Stomach (tissue), 9 donors: Measurements from ENCODE around the gene PPP1R15A. TPM values are rescaled to one million over a fixed set of nuclear protein-coding genes. Genes with fewer than 3 reads are reported as not detected.

Source experiments
- DNase-seq, 2 donors: peaks; one replicate each; pipeline versions ENCODE4 v3.0.0 to v3.0.0-alpha.2; 2013 to 2019
- H3K27ac ChIP-seq, 5 donors: fragments of 200-600 bp in 4 of 5; sonication (generic) in 4 of 5; one replicate each; pipeline ENCODE4 v1.5.1; 2013 to 2019; ENCODE audit warnings: mild to moderate bottlenecking in 1 of 5, moderate library complexity in 1 of 5
- H3K27me3 ChIP-seq, 3 donors: fragments of 200-600 bp; sonication (generic); one replicate each; pipeline ENCODE4 v1.5.1; 2017 to 2019; ENCODE audit warnings: mixed run types in 1 of 3
- H3K36me3 ChIP-seq, 4 donors: fragments of 200-600 bp; sonication (generic); 1 replicate in 3 of 4; 2 replicates in 1 of 4; pipeline ENCODE4 v1.5.1; 2016 to 2019
- H3K4me1 ChIP-seq, 4 donors: fragments of 200-600 bp; sonication (generic); one replicate each; pipeline ENCODE4 v1.5.1; 2016 to 2019
- H3K4me3 ChIP-seq, 4 donors: fragments of 200-600 bp; sonication (generic) in 3 of 4; one replicate each; pipeline ENCODE4 v1.5.1; 2016 to 2019; ENCODE audit warnings: mild to moderate bottlenecking in 1 of 4
- H3K9me3 ChIP-seq, 4 donors: fragments of 200-600 bp; sonication (generic); one replicate each; pipeline ENCODE4 v1.5.1; 2016 to 2019
- EP300 ChIP-seq: sonication (generic); formaldehyde crosslinking; IDR thresholded peaks from one replicate; pipeline ENCODE4 v1.6.1; 2017; ENCODE audit warnings: antibody characterized with exemption
- POLR2A ChIP-seq, 4 donors: fragments of 450-650 bp; IDR thresholded peaks; one replicate each; pipeline ENCODE4 v1.6.1; 2016; ENCODE audit warnings: antibody characterized with exemption in 4 of 4, control low read depth in 2 of 4, mild to moderate bottlenecking in 1 of 4, moderate library complexity in 1 of 4
- POLR2AphosphoS5 ChIP-seq, 3 donors: sonication (generic); formaldehyde crosslinking; IDR thresholded peaks; one replicate each; pipeline ENCODE4 v1.6.1; 2016; ENCODE audit warnings: antibody characterized with exemption in 3 of 3
- WGBS, 5 donors: extraction: QIAGEN DNeasy Blood & Tissue Kit in 3 of 5; methylation state at CpG; one replicate each; pipeline versions ENCODE4 v1.1.5 to v1.1.7; 2013 to 2018; 5-methylcytosine and 5-hydroxymethylcytosine counted together
- intact Hi-C: fragments of 100-400 bp; cut with DNase I; formaldehyde crosslinking; loops from one replicate; pipeline ENCODE4 v1.15.1; 2023; ENCODE audit warnings: low total_unique reads
- polyA plus RNA-seq, 3 donors: library from polyadenylated mRNA; stranded (reverse); fragments of 200-250 nt; gene quantifications; one replicate each; pipeline ENCODE4 v1.2.3, GENCODE V29; 2013
- total RNA-seq, 5 donors: library from RNA; depleted of rRNA; stranded (reverse); fragments of >200 nt; gene quantifications; one replicate each; pipeline versions ENCODE4 v1.1.0 to v1.2.3, GENCODE V29; 2014 to 2016
- TF ChIP-seq, protein P1 (sequence below), 7 experiments: fragments of 450-650 bp in 4 of 7; fragments of 200-600 bp in 3 of 7; sonication (generic) in 3 of 7; IDR thresholded peaks; one replicate each; pipeline ENCODE4 v1.5.1; 2016 to 2019; ENCODE audit warnings: antibody characterized with exemption in 7 of 7, control low read depth in 2 of 7, mild to moderate bottlenecking in 1 of 7
- donor health status: healthy with polysubstance abuse.
- donor health status: Bipolar disorder and iron deficiency.
- donor health status: healthy.

Gene PPP1R15A
- total and polyA plus RNA-seq, 8 donors, result 14.6 to 107 (median 36.1) TPM

DNA sequence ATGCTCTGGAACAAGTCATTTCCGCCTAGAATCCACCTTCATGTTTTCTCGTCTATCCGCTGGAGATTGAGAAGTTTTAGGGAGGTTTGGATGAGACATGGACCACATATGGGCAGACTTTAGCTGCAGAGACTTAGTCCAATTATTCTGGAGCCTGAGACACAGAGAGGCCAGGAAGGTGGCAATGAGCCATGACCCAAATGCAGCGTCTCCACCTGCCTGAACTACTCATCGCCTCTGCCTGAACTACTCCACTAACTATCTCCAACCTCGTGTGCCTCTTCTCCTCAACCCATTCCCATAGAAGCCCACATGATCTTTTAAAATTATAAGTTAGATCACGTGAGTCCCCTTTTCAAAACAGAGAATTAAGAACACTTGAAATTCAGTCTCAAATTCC is 9.4 kb upstream of the PPP1R15A start:
- Histone ChIP-seq H3K4me3 (no peak overlapping the region), H3K36me3 (peaks cover 4 to 40% (median 15%) of the 10 kb centered on the region in 4 donors), H3K9me3 (no peaks in the 10 kb centered on the region), H3K27ac (no peak overlapping the region), H3K4me1 (peaks cover 9 to 21% (median 15%) of the 10 kb centered on the region in 4 donors), H3K27me3 (no peaks in the 10 kb centered on the region)
- intact Hi-C loops, result no loop called here
- WGBS, 5 donors, result 79 to 86% (median 85%) methylated on average over 7 of the region's 7 CpGs
- TF ChIP-seq EP300, result no peak
- TF ChIP-seq POLR2AphosphoS5 (IDR thresholded peaks at IDR 0.05), result no peak
- TF ChIP-seq, protein P1, sequence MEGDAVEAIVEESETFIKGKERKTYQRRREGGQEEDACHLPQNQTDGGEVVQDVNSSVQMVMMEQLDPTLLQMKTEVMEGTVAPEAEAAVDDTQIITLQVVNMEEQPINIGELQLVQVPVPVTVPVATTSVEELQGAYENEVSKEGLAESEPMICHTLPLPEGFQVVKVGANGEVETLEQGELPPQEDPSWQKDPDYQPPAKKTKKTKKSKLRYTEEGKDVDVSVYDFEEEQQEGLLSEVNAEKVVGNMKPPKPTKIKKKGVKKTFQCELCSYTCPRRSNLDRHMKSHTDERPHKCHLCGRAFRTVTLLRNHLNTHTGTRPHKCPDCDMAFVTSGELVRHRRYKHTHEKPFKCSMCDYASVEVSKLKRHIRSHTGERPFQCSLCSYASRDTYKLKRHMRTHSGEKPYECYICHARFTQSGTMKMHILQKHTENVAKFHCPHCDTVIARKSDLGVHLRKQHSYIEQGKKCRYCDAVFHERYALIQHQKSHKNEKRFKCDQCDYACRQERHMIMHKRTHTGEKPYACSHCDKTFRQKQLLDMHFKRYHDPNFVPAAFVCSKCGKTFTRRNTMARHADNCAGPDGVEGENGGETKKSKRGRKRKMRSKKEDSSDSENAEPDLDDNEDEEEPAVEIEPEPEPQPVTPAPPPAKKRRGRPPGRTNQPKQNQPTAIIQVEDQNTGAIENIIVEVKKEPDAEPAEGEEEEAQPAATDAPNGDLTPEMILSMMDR (IDR thresholded peaks at IDR 0.05), result no peak
- TF ChIP-seq POLR2A (IDR thresholded peaks at IDR 0.05), result no peak
- no peak for DNase-seq

DNA sequence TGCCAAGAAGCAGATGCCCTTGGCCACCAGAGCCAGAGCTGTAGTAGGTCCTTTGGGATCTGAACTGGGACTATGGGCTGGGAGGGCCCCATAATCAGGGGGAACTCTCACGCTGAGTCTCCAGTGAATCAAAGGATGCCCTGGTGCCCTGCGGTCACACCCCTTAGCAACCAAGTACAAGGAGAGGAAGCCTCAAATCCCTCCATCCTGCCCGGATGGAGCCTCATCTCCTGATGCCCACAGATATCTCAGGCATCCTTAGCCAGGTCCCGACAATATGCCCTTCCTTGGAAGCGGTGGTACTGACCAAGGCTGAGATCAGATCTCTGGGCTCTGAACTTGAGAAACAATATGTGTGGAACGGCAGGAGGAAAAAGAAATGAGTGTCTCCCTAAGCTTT is 5.5 kb upstream of the PPP1R15A start:
- Histone ChIP-seq H3K36me3 (peaks cover 0 to 12% (median 0%) of the 10 kb centered on the region in 4 donors), H3K9me3 (no peaks in the 10 kb centered on the region), H3K4me3 (peak overlapping the region in 1 of 4 donors; percentile 47), H3K4me1 (peaks cover 20 to 36% (median 26%) of the 10 kb centered on the region in 4 donors), H3K27ac (peak overlapping the region in 4 of 5 donors; percentile 81 to 89 (median 84)), H3K27me3 (no peaks in the 10 kb centered on the region)
- TF ChIP-seq POLR2A (IDR thresholded peaks at IDR 0.05), result no peak
- TF ChIP-seq EP300, result no peak
- TF ChIP-seq POLR2AphosphoS5 (IDR thresholded peaks at IDR 0.05), result no peak
- TF ChIP-seq, protein P1 (IDR thresholded peaks at IDR 0.05), result no peak
- peak in 1 of 2 donors; percentile 26 for DNase-seq
- WGBS, 5 donors, result 64 to 78% (median 65%) methylated on average over 4 to 6 of the region's 6 CpGs
- intact Hi-C loops, result no loop called here

DNA sequence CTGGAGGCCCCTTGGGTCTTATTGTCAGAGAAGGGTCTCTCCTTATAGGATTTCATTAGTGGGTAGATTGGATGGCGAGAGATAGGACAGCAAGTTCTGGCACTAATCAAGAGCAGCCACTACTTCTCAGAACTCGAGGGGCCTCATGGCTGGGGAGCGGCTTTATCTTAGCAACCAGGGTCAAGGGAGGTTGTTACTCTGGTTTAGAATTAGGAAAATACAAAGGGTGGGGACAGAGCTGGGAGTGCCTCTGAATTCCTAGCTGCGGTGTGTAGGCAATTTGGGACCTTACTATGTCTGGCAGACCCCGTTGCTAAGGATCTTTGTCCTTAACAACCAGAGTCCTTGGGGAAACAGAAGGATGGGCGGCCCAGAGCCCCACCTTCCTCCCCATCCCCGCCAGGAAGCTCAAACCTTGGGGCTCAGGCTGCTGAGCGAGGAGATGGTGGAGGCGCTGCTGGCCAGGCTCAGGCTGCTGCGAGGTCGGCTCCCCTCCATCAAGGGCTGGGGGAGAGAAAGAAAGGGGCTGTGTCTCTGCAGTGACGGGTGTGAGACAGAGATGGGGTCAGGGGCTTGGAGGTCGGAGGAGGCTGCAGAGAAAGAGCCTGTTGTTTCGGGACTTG is 5.0 kb upstream of the PPP1R15A start:
- WGBS, 5 donors, result 27 to 46% (median 45%) methylated on average over 9 to 14 of the region's 14 CpGs
- TF ChIP-seq, protein P1 (IDR thresholded peaks at IDR 0.05), result no peak
- TF ChIP-seq EP300 (no peak), POLR2AphosphoS5 (IDR thresholded peaks at IDR 0.05) (no peak)
- peaks cover 0 to 12% (median 0%) of the 10 kb centered on the region in 4 donors for H3K36me3 ChIP-seq
- peak overlapping the region; percentile 21 to 47 (median 44) for H3K4me3 ChIP-seq
- H3K4me1 ChIP-seq, result peaks cover 24 to 40% (median 29%) of the 10 kb centered on the region in 4 donors
- H3K27ac ChIP-seq, result peak overlapping the region in 4 of 5 donors; percentile 81 to 89 (median 84)
- DNase-seq, result peak in 1 of 2 donors; percentile 76
- no peaks in the 10 kb centered on the region for H3K27me3 ChIP-seq
- no peaks in the 10 kb centered on the region for H3K9me3 ChIP-seq
- intact Hi-C loops, result no loop called here

DNA sequence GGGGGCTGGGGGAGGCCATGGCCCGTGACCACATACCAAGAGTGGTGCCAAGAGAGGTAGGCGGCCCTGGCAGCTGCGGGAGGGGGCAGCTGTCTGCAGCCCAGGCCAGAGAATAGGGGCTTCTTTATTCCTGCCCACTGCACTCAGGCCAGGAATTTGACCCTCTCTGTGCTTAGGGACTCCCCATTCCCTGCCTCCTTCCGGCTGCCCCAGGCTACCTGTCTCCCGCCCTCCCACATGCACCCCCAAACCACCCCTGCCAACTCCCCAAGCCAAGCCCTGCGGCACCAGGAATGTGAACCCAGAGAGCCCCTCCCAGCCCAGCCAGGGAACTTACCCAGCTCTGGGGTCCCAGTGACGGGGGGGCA is 4.5 kb upstream of the PPP1R15A start:
- peak in 1 of 2 donors; percentile 59 for DNase-seq
- no peaks in the 10 kb centered on the region for H3K27me3 ChIP-seq
- peak overlapping the region; percentile 21 to 47 (median 44) for H3K4me3 ChIP-seq
- H3K4me1 ChIP-seq, result peaks cover 24 to 40% (median 29%) of the 10 kb centered on the region in 4 donors
- TF ChIP-seq POLR2A (IDR thresholded peaks at IDR 0.05), result no peak
- no peak for TF ChIP-seq EP300
- WGBS, 5 donors, result 19 to 37% (median 27%) methylated on average over 7 of the region's 7 CpGs
- no peaks in the 10 kb centered on the region for H3K9me3 ChIP-seq
- intact Hi-C loops, result no loop called here
- peaks cover 0 to 12% (median 0%) of the 10 kb centered on the region in 4 donors for H3K36me3 ChIP-seq
- H3K27ac ChIP-seq, result peak overlapping the region; percentile 46 to 89 (median 82)
